Activated CD8-positive, alpha-beta memory T cell treated with anti-CD3 and anti-CD28 coated beads, Interleukin-2, amount 50 U/mL, for 1 hour (primary cell): ENCODE data around the gene NFIX.
"Not testable (repeated sequence)": the region's sequence is repeated elsewhere in the genome, so short reads cannot be mapped to it uniquely, and the experiment has no call there.

Experiments
- DNase-seq: peaks from one replicate; pipeline ENCODE4 v3.0.0-alpha.2; 2020; ENCODE audit errors: extremely low read depth

Gene NFIX

DNA sequence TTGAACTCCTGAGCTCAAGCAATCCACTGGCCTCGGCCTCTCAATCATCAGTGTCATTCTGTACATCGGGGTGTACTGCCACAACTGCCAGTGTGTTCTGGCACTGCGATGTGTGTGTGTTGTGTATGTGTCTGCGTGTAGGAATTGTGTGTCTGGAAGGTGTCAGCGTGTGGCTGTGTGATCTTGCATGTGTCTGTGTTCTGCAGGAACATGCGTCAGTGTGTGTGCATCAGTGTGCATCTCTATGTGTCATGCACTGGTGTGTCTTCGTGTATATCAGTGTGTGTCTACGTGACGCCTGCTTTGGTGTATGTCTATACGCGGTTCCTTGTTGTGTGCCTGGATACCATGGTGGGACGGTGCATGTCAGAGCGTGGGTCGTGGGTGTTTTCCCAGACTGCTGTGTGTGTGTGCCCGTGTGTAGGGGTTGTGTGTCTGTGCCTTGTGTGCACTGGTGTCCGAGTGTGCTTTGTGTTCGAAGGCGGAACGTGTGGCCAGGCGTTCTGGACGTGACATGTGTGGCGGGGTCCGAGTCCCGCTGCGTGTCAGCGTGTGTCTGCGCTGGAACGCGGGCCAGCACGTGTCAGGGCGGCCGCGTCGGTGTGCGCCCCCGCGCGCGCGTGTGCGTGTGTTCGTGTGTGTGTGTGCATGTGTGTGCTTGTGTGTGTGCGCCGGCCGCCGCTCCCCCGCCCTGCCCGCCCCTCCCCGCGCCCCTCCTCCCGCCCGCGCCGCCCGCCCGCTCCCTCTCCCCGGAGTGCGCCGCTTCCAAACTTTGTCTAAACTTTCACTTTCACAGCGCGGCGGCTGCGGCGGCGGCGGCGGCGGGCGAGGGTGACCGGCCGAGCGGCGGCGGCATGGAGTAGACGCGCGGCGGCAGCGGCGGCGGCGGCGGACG, at the start of gene NFIX:
NFIX (plus strand) TSS at position 775 of the 895 bp plus-strand sequence. CDS start 363 bp downstream, outside the sequence.
- no peak for DNase-seq

DNA sequence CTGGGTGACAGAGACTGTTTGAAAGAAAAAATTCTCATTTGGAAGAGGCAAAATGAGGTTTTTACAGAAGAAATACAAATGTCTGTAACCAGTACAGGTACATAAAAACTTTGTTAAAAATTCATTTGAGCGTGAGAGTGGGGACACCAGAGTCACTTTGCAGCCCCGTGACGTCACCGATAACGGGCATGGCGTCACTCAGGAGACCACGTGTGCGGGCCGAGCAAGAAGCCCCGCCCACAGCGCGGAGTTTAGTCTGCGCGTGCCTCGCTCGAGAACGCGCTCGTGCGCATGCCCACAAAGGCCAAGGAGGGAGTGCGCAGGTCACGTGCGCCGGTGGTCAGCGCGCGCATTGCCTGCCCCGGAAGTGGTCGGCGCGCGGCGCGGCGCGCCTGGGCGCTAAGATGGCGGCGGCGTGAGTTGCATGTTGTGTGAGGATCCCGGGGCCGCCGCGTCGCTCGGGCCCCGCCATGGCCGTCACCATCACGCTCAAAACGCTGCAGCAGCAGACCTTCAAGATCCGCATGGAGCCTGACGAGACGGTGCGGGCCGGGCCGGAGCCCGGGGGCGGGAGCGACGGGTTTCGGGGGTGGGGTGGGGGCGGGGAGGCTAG, 49.7 kb upstream of the NFIX start, which contains the start of gene RAD23A:
RAD23A (plus strand) TSS at position 384 of the 613 bp plus-strand sequence; CDS start at position 471, 87 bp downstream.
- peak; percentile 96 for DNase-seq

DNA sequence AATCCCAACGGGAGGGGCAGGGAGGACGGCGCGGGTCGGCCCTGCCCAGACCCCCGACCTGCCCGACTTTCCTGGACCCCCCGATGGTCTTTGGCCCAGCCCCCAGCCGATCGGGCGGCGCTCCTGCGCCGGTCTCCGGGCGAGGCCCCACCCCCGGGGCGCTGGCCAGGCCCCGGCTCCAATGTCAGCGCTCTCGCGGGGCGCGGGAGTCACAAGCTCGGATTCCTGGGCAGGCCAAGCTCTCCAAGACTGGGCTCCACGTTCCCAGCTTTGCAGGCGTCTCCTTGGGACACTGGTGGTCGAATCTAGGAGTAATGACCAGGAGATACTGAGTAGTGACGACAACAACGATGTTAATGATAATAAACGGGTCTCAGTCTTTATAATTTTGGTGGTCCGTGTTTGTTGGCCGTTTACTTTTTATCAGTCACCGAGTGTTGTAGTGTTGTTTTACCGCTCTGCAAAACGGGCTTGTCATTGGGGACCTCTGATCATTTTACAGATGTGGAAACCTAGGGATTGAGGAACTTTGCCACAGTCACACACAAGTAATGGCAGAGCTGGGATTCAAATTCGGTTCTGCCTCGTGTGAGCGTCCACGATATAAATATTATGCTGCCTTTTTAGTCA, 49.1 kb upstream of the NFIX start:
- DNase-seq, result no peak

GRCh38 chr19:12946731-12947496, 48.4 kb upstream of the NFIX start:
- DNase-seq, result no peak

- no peak for DNase-seq
These were observed 47.3 kb upstream of the NFIX start for GRCh38 chr19:12947702-12948611.

DNA sequence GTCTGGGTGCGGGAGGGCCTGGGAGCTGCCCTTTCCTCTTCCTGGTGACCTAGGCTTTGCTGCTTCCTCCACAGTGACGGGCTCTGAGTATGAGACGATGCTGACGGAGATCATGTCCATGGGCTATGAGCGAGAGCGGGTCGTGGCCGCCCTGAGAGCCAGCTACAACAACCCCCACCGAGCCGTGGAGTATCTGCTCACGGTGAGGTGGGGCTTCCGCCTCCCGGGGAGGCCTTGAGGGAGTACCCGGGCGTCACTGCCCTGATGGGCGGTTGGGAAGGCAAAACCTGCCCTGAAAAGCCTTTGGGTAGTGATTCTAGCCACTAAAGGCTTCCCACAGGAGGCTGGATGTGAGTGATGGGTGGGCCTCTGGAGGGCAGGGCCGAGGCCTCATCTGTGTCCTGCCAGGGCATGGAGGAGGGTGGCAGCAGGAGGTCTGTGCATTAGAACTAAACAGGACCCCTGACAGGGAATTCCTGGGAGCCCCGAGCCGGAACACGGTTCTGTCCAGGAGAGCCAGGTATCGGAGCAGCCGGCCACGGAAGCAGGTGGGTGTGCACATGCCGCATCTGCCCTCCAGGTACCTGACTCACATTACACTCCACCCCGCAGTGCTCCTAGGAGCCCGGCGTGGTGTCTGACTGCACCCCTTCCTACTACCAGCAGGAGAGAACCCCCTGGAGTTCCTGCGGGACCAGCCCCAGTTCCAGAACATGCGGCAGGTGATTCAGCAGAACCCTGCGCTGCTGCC, 46.5 kb upstream of the NFIX start:
- DNase-seq, result no peak

DNA sequence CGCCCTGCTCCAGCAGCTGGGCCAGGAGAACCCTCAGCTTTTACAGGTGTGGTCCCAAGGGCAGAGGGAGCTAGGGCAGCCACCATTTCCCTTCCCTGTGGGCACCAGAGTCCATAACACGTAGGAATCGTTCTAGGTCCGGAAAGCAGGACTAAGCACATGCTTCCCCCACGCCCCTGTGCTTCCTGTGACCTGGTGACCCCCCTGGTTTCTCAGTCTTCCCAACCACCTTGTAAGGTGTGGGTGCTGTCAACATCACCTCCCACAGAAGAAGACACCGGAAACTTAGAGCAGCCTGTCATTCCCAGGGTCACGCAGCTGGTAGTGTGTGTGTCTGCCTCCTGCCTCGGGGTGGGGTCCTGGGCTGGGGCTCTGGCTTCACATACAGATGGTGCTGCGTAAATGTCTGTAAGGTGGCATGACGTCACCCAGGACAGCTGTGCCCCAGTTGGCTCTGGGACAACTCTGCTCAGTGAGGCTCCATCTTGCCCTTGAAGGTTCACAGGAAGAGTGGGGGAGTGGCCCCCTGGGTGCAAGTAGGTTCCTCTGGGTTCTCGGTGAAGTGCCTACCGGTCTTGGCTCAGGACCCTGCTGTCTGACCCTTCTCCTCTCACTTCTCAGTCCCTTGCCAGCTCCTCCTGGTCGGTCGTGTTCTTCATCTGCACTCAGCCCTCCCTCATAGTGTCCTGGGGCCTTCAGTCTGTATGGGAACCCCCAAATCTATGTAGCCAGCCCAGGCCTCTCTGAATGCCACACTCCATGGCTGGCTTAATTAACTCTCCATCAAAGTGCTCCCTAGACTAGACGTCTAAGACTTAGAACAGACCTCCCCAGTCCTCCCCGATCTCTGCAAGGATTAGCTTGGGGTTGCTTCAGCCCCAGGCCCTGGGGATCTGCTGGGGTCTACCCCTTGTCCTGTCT, 45.7 kb upstream of the NFIX start:
- DNase-seq, result no peak

DNA sequence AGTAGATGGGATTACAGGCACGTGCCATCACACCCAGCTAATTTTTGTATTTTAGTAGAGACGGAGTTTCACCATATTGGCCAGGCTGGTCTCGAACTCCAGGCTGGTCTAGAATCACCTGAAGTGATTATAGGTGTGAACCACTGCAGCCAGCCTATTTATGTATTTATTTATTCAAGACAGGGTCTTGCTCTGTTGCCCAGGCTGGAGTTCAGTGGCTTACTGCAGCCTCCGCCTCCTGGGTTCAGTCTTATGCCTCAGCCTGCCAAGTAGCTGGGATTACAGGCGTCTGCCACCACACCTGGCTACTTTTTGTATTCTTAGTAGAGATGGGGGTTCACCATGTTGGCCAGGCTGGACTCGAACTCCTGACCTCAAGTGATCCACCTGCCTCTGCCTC, 43.2 kb upstream of the NFIX start:
- not testable (repeated sequence) for DNase-seq

- no peak for DNase-seq
These were observed 42.7 kb upstream of the NFIX start for GRCh38 chr19:12952488-12953137.

DNA sequence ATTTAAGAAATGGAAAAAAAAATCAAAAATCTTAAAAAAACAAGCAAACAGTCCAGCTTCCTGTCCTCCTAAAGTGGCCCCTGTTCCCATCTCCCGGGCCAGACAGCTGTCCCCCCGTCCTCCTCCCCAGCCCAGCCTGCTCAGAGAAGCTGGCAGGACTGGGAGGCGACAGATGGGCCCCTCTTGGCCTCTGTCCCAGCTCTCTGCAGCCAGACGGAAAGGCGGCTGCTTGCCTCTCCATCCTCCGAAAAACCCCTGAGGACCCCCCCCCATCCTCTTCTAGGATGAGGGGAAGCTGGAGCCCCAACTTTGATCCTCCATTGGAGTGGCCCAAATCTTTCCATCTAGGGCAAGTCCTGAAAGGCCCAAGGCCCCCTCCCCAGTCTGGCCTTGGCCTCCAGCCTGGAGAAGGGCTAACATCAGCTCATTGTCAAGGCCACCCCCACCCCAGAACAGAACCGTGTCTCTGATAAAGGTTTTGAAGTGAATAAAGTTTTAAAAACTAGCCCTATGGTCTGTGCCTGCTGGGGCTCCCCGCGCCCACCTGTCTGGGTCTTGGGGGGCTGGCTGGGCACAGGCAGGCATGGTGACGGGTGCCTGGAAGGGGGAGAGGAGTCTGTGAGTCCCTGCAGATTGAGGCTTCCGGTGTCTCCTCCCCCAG, 42.0 kb upstream of the NFIX start:
- no peak for DNase-seq

DNA sequence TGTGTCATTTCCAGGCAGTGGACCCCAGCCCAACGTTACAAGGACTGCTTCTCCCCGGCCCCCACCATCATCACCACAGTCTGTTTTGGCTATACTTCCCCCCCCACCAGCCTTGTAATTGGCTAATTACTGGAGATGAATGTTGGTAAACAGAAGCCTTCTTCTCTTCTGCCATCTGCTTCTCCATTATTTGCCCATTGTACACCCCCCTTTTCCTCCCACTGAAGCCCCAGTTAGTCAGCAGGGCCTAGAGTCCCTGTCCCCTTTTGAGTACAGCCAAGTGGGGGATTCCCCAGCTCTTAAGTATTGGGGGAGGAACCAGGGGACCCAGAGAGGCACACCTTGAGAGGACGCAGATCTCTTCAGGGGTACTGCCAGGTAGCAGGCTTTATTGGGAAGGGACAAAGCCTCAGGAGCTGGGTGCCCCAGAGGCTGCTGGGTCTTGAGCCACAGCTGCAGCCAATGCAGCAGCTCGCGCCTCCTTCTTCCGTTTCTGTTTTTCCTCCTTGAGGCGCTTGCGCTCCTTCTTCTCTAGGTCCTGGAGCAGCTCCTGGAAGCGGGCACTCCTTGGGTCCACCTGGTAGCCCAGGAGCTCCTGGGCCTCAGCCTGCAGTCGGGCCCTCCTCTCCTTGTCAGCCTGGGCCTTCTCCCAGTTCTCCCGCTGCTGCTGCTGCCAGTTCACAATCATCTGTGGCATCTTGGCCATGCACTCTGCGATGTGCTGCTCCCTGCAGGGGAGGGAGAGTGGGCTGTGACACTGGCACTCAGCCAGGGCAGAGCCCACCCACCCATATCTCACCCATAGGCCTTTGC, 41.3 kb upstream of the NFIX start:
- no peak for DNase-seq

GRCh38 chr19:12954612-12954962, 40.7 kb upstream of the NFIX start:
- DNase-seq, result no peak

DNA sequence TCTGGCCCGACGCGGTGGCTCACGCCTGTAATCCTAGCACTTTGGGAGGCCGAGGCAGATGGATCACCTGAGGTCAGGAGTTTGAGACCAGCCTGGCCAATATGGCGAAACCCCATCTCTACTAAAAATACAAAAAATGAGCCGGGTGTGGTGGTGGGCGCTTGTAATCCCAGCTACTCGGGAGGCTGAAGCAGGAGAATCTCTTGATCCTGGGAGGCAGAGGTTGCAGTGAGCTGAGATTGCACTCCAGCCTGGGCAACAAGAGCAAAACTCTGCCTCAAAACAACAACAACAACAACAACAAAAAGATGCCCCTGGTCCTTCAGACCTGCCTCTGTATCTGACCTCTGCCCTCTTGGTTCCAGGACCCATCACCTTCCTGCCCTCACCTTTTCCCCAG, 39.7 kb upstream of the NFIX start:
- not testable (repeated sequence) for DNase-seq

DNA sequence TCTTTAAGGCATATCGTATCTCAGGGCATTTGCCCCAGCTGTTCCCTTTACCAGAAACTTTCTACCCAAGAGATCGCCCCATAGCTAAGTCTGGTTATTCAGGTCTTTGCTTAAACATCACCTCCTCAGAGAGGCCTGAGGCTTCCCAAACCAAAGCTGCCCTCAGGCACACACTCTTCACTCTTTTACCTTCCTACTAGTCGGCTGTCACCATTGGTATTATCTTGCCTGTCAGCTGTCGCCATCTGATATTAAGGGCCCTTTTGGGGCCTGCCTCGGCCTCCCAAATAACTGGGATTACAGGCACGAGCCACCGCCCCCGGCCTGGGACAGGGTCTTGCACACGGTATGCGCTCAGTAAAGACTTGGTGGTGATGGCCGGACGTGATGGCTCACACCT, 39.3 kb upstream of the NFIX start:
- no peak for DNase-seq

DNA sequence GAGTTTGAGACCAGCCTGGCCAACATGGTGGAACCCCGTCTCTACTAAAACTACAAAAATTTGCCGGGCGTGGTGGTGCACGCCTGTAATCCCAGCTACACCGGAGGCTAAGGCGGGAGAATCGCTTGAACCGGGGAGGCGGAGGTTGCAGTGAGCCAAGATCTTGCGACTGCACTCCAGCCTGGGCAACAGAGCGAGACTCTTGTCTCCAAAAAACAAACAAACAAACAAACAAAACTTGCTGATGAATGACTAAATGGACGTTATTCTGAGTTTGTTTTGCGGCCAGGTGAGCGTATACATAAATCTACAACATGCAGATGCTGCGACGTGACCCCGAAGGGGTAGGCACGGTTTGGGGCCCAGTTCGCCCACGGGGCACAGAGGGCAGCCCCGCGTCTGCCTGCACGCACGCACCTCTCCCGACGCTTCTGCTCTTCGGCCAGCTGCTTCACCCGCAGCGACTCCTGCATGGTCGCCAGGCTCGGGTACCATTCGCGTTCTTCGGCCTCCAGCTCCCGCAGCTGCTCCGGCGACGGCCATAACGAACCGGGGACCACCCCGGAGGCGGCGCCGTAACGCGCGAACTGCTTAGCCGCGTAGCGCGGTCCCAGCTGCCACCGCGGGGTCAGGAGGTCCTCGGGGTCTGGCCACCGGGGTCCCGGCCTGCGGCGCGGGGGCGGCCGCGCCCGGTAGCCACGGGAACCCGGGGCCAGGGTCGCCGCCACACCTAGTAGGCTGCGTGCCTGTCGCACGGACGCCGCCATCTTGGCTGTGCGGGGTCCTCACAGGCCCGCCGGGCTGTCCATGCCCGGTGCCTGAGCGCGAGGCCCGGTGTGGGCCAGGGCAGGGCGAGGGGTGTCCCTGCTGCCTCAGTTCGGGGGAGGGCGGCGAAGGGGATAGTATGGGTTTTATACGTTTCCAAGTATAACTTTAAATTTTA, 38.6 kb upstream of the NFIX start, which contains the start of gene GADD45GIP1:
GADD45GIP1 (minus strand) TSS at position 778 of the 943 bp plus-strand sequence; CDS start at position 767, 11 bp downstream.
- DNase-seq, result peak; percentile 40
